NB4 (cell line): ENCODE results near the gene MOB3C.

Source experiments
- DNase-seq: peaks from one replicate; pipeline ENCODE4 v3.0.0; 2010; ENCODE audit warnings: low read depth
- H3K4me3 ChIP-seq: one replicate; pipeline ENCODE4 v1.5.1; 2011; ENCODE audit warnings: mild to moderate bottlenecking, low read depth, low read length, moderate library complexity
- CTCF ChIP-seq: IDR thresholded peaks from one replicate; pipeline ENCODE4 v1.5.1; 2012; ENCODE audit warnings: low read depth, low read length
- MAX ChIP-seq: IDR thresholded peaks from 2 replicates; pipeline ENCODE4 v1.6.1; 2011; ENCODE audit warnings: low read depth, low read length
- MYC ChIP-seq: IDR thresholded peaks from 2 replicates; pipeline ENCODE4 v1.6.1; 2011; ENCODE audit warnings: low read depth, low read length
- POLR2A ChIP-seq: IDR thresholded peaks from 2 replicates; pipeline ENCODE4 v1.6.1; 2011; ENCODE audit warnings: mild to moderate bottlenecking; ENCODE audit not compliant: insufficient read length; ENCODE audit errors: extremely low read depth

Gene MOB3C

GRCh38 chr1:46649764-46650163 lies 33.2 kb upstream of the MOB3C start:
- TF ChIP-seq POLR2A (no peak), CTCF (no peak), MYC (no peak), MAX (no peak)
- no peak overlapping the region for H3K4me3 ChIP-seq
- DNase-seq: no peak

GRCh38 chr1:46647611-46648010 lies 31.0 kb upstream of the MOB3C start:
- no peak for TF ChIP-seq POLR2A
- no peak for TF ChIP-seq CTCF
- no peak for TF ChIP-seq MAX
- no peak for TF ChIP-seq MYC
- no peak for DNase-seq
- H3K4me3 ChIP-seq: no peak overlapping the region

GRCh38 chr1:46646844-46647243 lies 30.2 kb upstream of the MOB3C start:
- TF ChIP-seq MAX (no peak), POLR2A (no peak)
- no peak for DNase-seq
- no peak overlapping the region for H3K4me3 ChIP-seq

- TF ChIP-seq MYC (no peak), POLR2A (no peak), CTCF (no peak), MAX (no peak)
- no peak for DNase-seq
- H3K4me3 ChIP-seq: no peak overlapping the region
Measured at GRCh38 chr1:46646331-46646730, 29.7 kb upstream of the MOB3C start.

GRCh38 chr1:46645815-46646214 lies 29.2 kb upstream of the MOB3C start:
- TF ChIP-seq MAX (no peak), POLR2A (no peak), CTCF (no peak), MYC (no peak)
- no peak overlapping the region for H3K4me3 ChIP-seq
- DNase-seq: no peak

GRCh38 chr1:46643368-46643775 lies 26.8 kb upstream of the MOB3C start:
- no peak for DNase-seq
- no peak overlapping the region for H3K4me3 ChIP-seq
- no peak for TF ChIP-seq MAX
- TF ChIP-seq POLR2A: no peak
- no peak for TF ChIP-seq CTCF
- no peak for TF ChIP-seq MYC
